ENCODE data around the gene USP22. TPM values are rescaled to one million over a fixed set of nuclear protein-coding genes. Genes with fewer than 3 reads are reported as not detected.

Gene USP22
- total RNA-seq, 1 experiment from 2014 or later = 210 TPM

DNA sequence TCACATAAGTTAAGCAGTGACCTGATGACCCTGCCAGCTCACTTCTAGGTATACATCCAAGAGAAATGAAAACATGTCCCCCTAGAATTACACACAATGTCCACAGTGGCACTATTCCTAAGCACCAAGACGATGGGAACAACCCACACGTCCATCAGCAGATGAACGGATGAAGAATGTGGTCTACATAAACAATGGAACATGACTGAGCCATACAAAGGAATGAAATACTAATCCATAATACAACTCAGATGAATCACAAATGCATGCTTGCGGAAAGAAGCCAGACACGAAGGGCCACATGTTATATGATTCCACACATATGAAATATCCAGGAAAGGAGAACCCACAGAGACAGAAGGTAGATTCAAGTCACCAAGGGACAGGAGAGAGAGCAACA, 17.4 kb downstream of the USP22 start:
- Histone ChIP-seq H3K4me3 (replicated peaks in 1 of 2; ENCODE audit: low read depth in 1 of 2, low read length in 2 of 2) (no peak overlapping the region), H3K27ac (ENCODE audit: low read depth, low read length) (no peak overlapping the region), H3K9ac (ENCODE audit: low read length) (no peak overlapping the region), H3K27me3 (ENCODE audit: insufficient read depth, low read length) (no peaks in the 10 kb centered on the region), H2AFZ (ENCODE audit: low read depth, low read length, poor library complexity, severe bottlenecking) (no peak overlapping the region), H3K4me1 (ENCODE audit: control insufficient read depth in 1 of 2, insufficient read depth in 2 of 2, low read length in 2 of 2) (no peaks in the 10 kb centered on the region), H3K36me3 (ENCODE audit: control insufficient read depth in 1 of 2, insufficient read depth in 2 of 2, low read length in 2 of 2) (peaks cover 63 to 64% of the 10 kb centered on the region in 2 experiments; a peak in 3 of 4 replicates), H4K20me1 (ENCODE audit: insufficient read depth) (peaks cover 50% of the 10 kb centered on the region), H3K9me2 (ENCODE audit: insufficient read depth) (no peaks in the 10 kb centered on the region), H3K4me2 (ENCODE audit: low read length) (no peak overlapping the region), H3K79me2 (ENCODE audit: insufficient read depth, low read length) (peaks cover 100% of the 10 kb centered on the region), H3K9me3 (ENCODE audit: control insufficient read depth in 1 of 2, insufficient read depth in 1 of 2, low read depth in 1 of 2, low read length in 2 of 2) (no peaks in the 10 kb centered on the region)
- no peak for DNase-seq (ENCODE audit: low read depth, low spot score)
- CTCF ChIA-PET = no interaction called here
- intact Hi-C loops (cut with micrococcal nuclease) = no loop called here
- TF ChIP-seq POLR2AphosphoS5 (IDR thresholded peaks at IDR 0.05; ENCODE audit: low read depth, low read length) = no peak
- no peak for TF ChIP-seq YY1 (IDR thresholded peaks at IDR 0.05; ENCODE audit: extremely low read depth, insufficient replicate concordance, low read depth, low read length)
- no peak for TF ChIP-seq EGR1 (IDR thresholded peaks at IDR 0.05; ENCODE audit: low read depth)
- TF ChIP-seq CBX3 (IDR thresholded peaks at IDR 0.05; ENCODE audit: low read depth) = no peak
- no peak for TF ChIP-seq TCF7L2 (IDR thresholded peaks at IDR 0.05; ENCODE audit: borderline replicate concordance, extremely low read depth, insufficient read depth, insufficient read length)
- TF ChIP-seq ZNF274 (IDR thresholded peaks at IDR 0.05; ENCODE audit: low read depth, low read length) = no peak
- TF ChIP-seq ELF1 (IDR thresholded peaks at IDR 0.05; ENCODE audit: borderline replicate concordance, low read depth) = no peak
- no peak for TF ChIP-seq RAD21 (IDR thresholded peaks at IDR 0.05; ENCODE audit: low read depth)
- no peak for TF ChIP-seq EZH2phosphoT487 (IDR thresholded peaks at IDR 0.05; ENCODE audit: borderline replicate concordance)
- TF ChIP-seq JUND (IDR thresholded peaks at IDR 0.05) = no peak
- TF ChIP-seq, protein P1, sequence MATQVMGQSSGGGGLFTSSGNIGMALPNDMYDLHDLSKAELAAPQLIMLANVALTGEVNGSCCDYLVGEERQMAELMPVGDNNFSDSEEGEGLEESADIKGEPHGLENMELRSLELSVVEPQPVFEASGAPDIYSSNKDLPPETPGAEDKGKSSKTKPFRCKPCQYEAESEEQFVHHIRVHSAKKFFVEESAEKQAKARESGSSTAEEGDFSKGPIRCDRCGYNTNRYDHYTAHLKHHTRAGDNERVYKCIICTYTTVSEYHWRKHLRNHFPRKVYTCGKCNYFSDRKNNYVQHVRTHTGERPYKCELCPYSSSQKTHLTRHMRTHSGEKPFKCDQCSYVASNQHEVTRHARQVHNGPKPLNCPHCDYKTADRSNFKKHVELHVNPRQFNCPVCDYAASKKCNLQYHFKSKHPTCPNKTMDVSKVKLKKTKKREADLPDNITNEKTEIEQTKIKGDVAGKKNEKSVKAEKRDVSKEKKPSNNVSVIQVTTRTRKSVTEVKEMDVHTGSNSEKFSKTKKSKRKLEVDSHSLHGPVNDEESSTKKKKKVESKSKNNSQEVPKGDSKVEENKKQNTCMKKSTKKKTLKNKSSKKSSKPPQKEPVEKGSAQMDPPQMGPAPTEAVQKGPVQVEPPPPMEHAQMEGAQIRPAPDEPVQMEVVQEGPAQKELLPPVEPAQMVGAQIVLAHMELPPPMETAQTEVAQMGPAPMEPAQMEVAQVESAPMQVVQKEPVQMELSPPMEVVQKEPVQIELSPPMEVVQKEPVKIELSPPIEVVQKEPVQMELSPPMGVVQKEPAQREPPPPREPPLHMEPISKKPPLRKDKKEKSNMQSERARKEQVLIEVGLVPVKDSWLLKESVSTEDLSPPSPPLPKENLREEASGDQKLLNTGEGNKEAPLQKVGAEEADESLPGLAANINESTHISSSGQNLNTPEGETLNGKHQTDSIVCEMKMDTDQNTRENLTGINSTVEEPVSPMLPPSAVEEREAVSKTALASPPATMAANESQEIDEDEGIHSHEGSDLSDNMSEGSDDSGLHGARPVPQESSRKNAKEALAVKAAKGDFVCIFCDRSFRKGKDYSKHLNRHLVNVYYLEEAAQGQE (IDR thresholded peaks at IDR 0.05; ENCODE audit: low read depth) = no peak
- TF ChIP-seq ZFX (IDR thresholded peaks at IDR 0.05) = no peak
- no peak for TF ChIP-seq FOSL1 (IDR thresholded peaks at IDR 0.05; ENCODE audit: low read depth)
- TF ChIP-seq ZBTB33 (IDR thresholded peaks at IDR 0.05; ENCODE audit: extremely low read depth, insufficient replicate concordance, low read length) = no peak
- no peak for ATAC-seq
- RAD21 ChIA-PET (ENCODE audit: low non-redundant PET in 1 of 2, low total read pairs in 2 of 2, uncharacterized antibody in 2 of 2, unreplicated experiment in 2 of 2) = no interaction called here
- BruUV-seq (replicated peaks) = no TSS peak
- POLR2A ChIA-PET = no interaction called here
